GM19324 (cell line): ENCODE data around the gene FOXK1.
A peak's percentile ranks its signal among the peaks of the same experiment; 100 is the strongest.

Experiments
- ATAC-seq: cut with Tn5 transposase; IDR thresholded peaks from one replicate; pipeline ENCODE4 v1.9.1; 2021; ENCODE audit warnings: mild to moderate bottlenecking, moderate library complexity; ENCODE audit not compliant: unreplicated experiment, low FRiP score

The FOXK1 gene

DNA sequence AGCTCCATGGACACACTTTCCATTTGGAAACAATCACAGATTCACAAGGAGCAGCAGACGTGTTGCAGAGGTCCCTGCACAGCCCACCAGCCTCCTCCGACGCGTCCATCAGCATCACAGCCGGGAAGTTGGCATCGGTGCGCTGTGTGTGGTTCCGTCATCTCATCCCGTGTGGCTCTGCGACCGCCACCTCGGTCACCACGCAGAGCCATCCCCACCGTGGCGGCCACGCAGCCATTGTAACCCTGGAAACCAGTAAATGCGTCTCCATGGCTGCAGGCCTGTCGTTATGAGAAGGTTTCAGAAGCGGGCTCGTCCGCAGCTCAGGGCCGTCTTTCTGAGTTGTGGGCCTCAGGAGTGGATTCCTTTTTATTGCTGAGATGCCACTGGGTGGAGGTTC, 36.0 kb downstream of the FOXK1 start:
- ATAC-seq = no peak

DNA sequence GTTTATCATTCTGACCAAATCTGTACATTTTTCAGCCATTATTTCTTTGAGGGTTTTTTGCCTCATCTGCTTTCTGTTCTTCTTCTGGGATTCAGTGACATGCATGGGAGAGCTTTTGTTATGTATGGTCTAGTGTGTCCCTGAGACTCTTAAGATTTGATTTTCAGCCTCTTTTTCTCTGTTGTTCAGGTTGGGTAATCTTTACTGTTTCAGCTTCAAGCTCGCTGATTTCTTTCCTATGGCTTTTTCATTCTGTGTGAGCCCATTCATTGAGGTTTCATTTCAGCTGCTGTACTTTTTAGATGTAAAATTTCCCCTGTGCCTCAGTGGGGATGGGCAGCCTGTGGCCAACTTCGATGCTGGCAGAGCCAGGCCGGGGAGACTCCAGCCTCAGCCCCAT, 38.1 kb downstream of the FOXK1 start:
- no peak for ATAC-seq

DNA sequence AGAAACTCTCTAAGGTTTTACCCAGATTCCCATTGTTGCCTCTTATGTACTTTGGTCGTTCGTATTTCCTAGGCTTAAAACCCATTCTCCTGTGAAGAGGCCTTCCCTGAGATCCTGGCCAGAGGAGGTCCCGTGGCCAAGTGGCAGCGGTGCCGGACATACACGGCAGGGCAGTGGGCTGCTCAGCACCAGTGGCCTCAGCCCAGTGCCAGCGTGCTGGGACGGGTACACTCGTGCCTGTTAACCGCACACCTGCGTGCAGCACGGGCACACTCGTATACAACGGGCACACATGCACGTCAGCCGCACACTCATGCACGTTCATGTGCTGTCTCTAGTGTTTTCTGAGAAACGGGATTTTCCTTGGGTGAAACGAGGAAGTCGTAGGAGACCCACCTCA, 40.2 kb downstream of the FOXK1 start:
- ATAC-seq = no peak

DNA sequence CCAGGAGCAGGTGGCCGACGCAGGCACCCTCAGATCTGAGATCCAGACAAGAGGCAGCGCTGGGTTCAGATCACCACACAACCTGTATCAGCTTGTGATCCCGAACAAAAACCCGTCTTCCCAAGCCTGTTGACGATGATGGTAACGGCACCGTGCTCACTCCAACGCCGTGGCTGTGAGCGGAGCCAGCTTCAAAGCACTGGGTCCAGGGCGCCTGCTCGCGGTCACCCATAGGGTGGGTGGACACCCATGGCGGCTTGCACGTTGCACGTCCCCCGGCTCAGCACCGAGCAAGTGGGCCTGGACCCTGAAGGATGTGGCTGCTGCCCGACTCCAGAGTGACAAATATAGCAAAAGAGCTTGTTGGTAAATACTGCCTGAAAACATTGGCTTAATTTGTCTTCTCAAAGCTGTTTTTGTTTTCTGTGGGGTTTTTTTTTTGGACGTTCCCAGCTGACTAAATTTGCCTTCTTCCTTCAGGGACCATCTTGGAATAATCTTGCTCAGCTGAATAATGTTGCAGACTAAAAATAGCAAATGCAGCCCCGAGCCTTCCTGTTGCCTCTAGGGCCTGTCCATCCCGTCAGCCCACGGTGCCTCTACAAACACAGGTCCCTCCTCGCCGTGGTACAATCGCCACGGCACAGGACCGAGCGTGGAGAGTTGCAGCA, 41.0 kb downstream of the FOXK1 start:
- ATAC-seq = no peak

DNA sequence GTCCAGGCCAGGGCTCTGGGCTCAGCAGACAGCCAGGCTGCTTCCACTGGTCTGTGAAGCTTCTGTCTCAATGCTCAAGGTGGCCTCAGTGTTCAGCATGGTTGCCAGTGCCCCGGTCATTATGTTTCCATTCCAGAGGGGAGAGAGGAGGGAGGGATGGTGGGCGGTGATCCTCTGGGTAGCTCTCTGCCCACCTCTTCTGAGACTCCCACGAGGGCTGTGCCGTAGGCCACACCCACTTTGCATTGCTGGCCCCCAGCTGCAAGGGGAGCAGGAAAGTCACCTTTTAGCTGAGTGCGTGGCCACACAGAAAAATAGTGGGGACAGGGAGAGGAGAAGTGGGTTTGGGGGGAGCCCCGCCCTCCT, 42.5 kb downstream of the FOXK1 start:
- peak; percentile 8 for ATAC-seq

DNA sequence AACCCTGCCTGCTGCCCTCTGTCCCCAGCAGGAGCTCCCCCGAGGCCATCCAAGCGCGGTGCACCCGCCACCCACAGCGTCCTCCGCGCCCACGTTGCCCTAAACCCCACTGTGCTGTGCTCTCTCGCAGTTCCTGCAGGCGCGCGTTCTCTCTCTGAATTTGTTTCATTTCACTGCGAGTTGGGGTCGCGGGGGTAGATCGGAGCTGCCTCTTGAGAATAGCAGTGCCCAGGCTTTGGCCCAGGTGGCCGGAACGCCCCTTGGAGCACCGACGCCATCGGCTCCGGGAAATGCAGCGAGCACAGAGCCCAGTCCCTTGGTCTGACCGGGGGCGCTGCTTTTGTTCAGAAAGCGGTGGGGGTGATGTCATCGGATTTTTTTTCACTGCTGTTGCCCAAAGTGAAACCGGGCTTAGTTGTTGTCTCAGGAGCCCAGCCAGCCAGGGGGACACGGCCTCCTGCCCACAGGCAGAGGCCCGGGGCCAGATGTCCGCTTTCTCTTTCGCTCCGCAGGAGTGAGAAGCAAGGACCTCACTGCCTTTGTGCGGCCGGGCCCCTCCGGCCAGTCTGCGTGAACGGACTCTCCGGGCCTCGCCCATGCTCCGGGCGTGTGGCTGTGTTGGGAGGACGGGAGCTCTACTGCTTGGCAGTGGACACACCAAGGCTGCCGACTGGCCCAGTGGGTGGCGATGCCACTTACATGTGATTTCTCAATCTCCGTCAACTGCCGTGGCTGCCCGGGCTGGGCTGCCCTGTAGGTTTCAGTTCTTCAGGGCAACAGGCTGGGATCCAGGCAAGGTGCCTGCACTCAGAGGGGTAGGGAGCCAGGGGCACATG, 43.1 kb downstream of the FOXK1 start:
- peak; percentile 75 for ATAC-seq

DNA sequence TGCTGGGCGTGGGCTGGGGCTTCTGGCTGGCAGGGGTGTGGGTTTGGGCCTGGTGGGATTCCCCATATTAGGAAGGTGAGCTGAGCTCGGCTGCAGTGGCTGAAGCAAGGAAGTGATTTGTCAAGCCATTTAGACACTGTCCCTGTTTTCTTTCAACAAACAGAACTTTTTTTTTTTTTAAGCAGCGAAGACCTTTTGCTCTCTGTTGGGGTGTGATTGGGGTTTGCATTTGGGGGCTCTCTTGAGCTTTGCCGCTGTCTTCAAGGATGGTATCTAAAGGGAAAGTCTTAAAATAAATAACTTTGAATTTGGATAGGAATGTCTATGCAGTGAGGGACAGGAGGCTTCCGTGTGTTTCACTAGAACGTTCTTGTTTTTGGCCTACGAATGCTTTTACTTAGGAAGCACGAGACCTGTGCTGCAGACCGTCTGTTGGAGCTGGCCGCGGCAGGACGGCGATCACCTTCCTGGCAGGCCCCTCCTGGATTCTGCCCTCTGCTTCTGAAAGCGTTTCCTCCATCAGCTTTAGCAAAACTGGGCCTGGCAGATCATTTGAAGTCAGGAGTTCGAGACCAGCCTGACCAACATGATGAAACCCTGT, 43.9 kb downstream of the FOXK1 start:
- ATAC-seq = no peak

DNA sequence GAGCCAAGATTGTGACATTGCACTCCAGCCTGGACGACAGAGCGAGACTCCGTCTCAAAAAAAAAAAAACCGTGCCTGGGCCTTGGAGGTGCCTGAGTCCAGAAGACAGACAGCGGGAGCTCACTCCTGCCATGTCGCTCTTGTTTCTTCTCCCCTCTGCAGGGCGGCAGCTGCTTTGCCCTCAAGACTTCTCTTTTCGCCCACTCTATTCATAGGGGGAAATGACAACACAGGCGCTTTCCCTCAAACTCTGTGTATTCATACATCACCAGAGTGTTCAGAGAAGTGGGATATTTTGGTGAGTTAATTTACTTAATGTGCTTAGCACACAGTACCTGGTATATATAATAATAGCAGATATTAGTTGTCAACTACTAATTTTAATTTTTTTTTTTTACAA, 44.5 kb downstream of the FOXK1 start:
- ATAC-seq = no peak

DNA sequence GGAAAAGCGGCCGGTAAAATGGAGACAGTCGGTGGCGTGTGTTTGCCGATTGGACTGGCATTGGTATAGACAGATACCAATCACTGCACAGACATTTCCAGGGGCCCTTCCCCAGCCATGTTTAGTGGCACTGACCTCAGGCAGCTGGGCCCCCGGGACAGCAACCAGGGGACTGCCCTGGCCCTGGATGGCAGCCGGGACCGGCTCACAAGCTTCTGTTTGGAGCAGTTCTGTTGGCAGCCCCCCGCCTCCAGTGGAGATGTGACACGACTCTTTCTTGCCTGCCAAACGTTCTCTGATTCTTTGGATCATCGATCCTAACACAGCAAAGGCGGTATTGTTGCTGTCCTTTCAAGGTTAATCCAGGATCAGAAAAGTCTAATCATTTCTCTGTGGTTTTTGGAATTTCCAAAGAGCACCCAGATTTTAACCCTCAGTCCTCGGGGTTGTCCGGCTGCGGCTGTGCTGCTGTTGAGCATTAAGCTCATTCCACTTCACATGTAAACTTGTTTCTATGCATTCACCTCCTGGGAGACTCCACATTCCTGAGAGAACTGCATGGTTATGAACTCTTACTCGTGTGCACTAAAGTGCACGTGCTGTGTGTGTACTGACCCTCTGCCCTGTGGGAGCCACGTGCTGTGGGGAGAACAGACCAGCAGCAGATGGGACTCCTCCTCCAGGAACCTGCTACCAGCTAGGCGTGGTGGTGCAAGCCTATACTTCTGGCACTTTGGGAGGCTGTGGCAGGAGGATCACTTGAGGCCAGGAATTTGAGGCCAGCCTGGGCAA, 46.0 kb downstream of the FOXK1 start:
- no peak for ATAC-seq

DNA sequence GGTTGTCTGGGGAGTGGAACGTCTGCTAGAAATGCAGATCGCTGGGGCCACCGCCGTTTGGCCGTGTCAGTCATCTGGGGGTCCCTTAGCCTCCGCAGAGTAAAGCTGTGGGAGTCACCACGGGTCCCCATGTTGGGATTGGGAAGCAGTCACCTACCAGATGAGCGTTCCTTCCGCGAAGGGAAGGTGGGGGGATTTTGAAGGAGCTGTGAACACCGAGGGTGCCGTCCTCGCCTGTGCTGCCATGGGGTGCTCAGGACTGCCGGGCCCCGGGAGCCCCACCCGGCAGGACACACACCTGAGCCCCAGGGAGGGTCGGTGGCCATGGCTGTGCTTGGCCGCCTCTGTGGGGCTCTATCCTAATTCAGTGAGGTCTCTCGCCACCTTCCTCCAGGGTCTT, 47.2 kb downstream of the FOXK1 start:
- no peak for ATAC-seq

DNA sequence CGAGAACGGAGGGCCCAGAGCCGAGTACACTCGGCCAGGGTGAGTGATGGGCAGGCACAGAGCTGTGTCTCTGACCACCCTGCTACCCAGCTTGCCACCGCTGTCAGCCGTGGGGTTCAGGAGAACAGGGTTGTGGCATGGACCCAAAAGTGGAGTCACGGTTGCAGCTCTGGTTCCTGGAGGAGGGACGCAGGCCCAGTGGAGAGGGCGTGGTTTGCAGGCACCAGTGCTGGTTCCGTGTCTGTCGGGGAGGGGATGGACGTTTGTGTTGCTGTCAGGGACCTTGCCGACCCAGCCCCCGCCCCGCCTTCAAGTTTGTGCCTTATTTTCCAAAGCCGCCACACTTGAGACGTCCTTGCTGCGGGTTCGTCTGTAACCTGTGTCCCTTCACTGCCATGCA, 48.2 kb downstream of the FOXK1 start:
- no peak for ATAC-seq

DNA sequence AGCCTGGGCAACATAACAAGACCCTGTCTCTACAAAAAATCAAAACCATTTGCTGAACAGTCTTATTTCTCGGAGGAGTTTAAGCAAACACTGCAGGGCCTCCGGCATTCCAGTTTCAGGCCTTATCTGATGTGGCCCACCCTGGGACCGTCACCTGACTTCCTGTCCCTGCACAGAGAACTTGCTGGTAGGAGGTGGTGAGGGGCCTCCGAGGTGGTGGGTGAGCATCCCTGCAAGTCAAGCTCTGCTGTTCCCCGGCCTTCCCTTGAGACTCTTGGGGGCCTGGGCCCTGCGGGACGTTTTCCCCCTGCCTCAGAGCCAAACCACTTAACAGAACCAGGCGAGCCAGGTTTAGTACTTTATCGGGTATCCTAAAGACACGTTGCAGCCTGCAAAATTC, 48.9 kb downstream of the FOXK1 start:
- ATAC-seq = no peak

DNA sequence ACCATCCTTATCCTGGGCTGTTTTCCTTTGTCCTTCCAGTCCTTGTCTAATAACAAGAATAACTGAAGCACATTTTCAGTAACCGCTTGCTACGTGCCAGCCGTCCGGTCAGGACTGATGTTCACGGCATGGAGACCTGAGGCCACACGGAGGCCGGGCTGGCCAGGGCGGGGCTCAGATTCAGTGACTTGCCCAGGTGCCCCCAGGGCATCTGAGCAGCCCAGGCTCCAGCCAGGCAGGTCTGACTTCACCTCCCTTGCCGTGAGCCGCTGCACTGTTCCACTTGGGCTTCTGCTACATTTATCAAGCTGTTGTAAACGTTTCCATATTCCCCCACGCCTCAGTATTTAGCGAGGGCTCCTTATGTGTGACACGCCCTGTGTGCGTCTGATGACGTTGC, 49.7 kb downstream of the FOXK1 start:
- ATAC-seq = no peak

DNA sequence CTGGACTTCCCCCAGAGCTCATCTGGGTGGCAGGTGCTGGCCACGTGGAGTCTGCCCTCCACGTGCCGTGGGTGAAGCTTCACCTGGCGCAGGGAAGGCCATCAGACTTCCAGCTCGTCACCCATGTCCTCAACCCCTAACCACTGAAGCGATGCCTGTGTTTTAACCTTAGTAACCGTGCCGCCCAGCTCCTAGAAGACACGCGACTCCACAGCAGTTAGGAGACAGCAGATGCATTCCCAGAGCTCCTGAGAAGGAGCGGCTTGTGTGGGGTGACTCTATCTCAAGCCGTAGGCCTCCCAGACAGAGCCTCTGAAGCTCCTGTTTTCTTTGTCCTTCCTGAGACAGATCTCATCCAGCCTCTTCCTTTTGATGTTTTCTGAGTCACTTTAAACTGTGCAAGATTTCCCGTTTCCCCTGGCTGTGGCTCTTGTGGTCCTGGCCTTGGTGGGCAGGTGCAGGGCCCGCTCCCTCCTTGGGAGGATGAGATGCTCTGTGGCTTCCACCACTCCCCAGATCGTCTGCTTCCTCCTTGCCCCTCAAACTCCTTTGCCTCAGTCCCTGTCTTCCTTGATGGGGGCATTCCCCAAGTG, 51.9 kb downstream of the FOXK1 start:
- ATAC-seq = no peak

DNA sequence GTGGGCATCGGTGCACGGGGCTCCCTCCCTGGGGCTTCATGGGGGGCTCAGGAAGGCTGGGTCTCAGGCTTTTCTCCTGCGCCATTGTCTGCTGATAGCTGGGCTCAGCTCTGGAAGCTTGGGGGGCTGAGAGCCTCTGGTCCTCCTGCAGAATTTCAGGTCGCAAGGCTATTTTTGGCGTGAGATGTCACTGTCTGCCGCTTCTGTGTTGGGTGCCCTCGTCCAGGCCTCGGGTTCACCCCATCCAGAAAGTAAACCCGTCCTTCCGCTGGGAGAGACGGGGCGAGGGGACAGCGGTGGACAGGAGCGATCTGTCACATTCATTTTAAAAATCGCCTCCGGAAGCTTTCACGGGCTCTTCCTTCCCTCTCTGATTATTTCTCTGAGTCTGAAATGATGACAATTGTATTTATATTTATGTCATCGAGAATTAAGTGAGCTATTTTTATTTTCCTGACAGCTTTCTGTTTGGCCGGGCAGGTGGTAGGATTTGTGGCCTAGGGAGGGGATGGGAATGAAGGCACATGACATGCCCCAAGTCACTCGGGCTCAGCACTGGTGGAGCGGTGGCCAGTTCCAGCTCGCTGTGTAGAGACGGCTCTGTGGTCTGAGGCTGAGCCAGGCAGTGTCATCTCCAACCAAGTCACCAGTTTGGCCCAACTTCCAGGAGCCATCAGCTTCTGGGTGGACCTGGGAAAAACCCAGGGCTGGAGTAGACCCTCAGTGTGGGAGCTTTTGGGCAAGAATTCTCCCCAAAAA, 52.7 kb downstream of the FOXK1 start:
- no peak for ATAC-seq

DNA sequence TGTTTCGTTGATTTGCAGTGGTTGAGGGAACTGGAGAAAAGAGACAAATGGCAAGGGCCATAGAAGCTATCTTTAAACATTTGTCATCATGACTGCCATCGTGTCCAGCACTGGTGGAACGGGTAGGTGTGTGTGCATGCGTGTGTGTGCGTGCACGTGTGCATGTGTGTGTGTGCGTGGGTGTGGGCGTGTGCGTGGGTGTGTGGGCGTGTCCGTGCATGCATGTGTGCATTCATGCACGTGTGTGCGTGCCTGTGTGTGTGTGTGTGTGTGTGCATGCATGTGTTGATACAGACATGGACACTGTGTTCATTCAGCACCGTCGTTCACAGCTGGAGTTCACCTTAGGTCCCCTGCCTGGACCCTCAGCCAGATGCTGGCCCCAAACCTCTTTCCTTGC, 55.2 kb downstream of the FOXK1 start:
- no peak for ATAC-seq

DNA sequence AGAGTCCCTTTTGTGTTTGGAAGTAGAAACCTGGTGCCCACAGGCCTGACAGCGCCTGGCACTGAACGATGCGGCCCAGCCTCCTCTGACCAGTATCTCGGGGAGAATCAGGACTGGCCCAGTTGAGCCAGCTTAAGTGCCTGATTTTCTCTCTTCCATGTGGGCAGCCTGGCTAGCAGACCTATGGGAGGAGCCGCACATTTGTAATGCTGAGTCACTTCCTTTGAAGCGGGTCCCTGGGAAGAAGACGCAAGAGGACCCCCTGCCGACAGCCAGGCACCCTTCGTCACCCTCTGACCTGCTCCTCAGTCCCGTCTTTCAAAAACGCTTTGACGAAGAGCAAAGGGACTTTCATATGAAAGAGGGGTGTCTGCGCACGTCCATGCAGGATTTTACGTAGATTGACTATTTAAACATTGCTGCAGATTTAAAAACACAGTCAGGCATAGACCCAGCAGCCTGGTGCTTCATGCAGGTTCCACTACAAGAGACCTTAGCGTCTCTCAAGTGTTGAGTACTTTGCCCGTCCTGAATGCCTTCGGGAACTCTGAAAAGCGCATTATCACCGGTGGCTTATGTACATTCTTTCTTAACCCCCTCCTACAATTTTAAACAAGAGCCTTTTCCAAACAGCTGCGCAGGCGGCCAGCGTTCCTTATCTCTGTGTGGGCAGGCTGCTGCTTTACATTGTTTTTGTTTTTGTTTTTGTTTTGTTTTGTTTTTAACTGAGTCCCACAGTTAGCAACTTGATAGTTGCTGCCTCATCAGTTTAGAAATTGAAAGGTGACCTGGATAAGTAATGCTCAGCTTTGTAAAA, 56.8 kb downstream of the FOXK1 start:
- ATAC-seq = no peak

DNA sequence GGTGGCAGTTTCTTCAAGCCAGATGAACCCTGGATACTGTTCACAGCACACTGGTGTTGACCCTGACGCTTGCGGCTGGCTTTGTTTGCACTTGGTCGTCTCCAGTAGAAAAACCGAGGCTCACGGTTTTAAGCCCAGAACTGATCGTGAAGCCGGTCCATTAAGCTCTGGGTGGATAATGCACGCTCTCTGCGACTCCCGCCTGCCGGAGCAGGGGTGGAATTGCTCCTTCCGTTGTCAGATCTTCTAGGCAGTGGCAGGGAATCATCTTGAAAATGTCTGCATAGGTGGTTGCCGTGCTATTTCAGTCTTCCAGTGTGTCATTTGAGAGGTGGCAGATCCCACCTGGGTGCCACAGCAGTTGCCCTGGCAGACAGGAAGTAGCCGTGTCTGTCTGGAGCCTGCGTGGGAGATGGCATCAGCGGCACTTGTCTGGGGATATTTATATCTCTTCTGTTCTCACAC, 57.5 kb downstream of the FOXK1 start:
- ATAC-seq = no peak

DNA sequence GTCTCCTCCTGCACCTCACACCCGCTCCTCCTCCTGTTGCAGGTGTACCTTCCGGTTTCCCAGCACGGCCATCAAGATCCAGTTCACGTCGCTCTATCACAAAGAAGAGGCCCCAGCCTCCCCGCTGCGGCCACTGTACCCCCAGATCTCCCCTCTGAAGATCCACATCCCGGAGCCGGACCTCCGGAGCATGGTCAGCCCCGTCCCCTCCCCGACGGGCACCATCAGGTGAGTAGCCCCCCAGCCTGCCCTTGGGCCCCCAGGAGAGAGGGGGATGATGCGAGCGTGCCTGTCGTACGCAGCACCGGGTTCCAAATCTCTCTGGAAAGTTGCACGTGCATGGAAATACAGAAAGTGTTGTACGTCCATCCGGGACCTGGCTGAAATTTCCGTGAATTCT, 58.7 kb downstream of the FOXK1 start:
- no peak for ATAC-seq
